Inferior parietal cortex (tissue), 1 donor: Measurements from ENCODE around the gene DHFR2.
"Not testable (repeated sequence)": the region's sequence is repeated elsewhere in the genome, so short reads cannot be mapped to it uniquely, and the experiment has no call there.

Experiments used
- DNase-seq: peaks from one replicate; pipeline ENCODE4 v3.0.0-alpha.2; 2016; ENCODE audit errors: extremely low spot score

The DHFR2 gene

GRCh38 chr3:94065819-94066480 lies 3.2 kb upstream of the DHFR2 start:
- DNase-seq = no peak

DNA sequence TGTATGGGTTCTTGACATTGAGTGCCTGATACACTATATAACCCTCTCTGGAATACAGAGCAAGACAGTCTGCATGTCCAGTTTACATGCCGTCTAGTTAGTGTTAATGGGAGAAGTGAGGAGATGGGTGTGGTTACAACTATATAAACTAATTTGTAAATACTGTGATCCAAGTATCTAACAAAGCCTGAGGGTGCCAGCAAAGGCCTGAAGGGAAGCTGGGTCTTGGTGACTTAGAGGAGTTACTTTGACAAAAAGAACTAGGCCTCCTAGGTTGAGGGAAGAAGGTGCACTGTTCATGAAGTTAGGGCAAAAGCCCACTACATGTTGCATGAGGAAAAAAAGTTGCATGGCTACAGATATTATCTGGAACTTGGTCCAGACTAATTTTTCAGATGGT lies 2.4 kb upstream of the DHFR2 start:
- no peak for DNase-seq

- DNase-seq = no peak
These were observed 1.6 kb upstream of the DHFR2 start for GRCh38 chr3:94064243-94064860.

GRCh38 chr3:94063496-94064119 lies 892 bp upstream of the DHFR2 start:
- no peak for DNase-seq

DNA sequence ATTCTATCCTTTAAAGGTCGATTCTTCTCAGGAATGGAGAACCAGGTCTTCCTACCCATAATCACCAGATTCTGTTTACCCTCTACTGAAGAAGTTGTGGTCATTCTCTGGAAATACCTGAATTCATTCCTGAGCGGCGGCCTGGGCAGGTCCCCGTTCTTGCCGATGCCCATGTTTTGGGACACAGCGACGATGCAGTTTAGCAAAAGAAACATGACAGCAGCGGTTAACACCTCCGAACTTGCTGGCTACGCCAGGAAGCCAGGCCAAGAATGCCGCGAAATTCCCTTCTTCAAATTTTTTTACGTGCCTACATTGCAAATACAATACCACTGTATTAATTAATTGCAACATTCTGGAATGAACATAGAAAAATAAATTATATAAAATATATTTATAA lies 1.4 kb downstream of the DHFR2 start:
- no peak for DNase-seq

DNA sequence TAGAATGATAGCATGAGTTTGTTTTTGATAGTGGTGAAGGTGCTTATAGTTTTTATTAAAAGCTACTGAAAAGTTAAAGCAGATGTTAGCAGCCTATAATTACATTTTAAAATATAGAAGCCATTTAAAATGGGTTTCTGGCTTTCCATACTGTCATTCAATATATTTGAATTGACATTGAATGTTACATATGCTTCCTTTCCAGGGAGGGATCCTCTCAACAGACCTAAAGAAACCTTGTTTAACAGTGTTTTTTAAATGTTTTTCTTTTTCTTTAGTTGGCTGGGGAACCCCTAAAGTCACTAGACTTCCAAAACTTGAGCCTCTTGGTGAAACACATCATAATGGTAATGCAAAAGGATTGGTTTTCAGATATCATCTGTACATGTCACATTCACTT lies 12.2 kb downstream of the DHFR2 start:
- no peak for DNase-seq

DNA sequence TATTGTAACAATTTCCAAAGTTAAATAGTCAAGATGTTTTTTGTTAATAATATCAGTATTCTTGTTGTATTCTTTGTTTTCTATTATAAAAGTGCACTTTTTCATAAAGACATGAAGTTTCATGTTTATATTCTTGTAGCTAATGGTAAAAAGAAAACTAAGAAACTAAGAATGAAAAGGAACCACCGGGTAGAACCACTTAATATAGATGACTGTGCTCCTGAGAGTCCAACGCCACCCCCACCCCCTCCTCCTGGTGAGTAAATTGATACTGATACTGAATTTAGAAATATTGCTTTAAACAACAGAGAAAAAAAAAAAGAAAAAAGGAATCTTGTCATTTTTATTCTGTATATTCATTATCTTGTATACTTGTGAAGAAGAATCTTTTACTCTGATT lies 13.4 kb downstream of the DHFR2 start:
- no peak for DNase-seq

GRCh38 chr3:94046533-94046932 lies 16.2 kb downstream of the DHFR2 start:
- no peak for DNase-seq

GRCh38 chr3:94044100-94044936 lies 18.4 kb downstream of the DHFR2 start:
- not testable (repeated sequence) for DNase-seq

DNA sequence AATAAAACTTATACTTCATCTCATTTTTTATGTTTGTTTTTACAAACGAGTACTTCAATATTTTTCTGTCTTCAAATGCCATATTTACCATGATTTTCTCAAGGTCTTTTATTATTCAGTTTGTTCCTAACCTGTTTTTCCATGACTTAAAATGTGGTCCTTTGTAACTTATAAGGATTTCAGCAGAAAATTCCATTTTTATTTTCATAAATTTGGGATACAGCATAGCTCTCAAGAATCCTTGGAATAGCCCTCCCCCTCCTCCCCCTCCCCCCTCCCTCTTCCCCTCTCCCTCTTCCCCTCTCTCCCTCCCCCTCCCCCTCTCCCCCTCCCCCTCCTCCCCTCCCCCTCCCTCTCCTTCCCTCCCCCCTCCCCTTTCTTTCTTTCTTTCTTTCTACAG lies 19.4 kb downstream of the DHFR2 start:
- DNase-seq = no peak

GRCh38 chr3:94036909-94037507 lies 25.7 kb downstream of the DHFR2 start:
- no peak for DNase-seq

- no peak for DNase-seq
These were observed 34.5 kb downstream of the DHFR2 start, which contains the start of gene STX19 for GRCh38 chr3:94028093-94028837. STX19 (minus strand) TSS chr3:94028597; CDS start chr3:94015269, 13,328 bp downstream.

DNA sequence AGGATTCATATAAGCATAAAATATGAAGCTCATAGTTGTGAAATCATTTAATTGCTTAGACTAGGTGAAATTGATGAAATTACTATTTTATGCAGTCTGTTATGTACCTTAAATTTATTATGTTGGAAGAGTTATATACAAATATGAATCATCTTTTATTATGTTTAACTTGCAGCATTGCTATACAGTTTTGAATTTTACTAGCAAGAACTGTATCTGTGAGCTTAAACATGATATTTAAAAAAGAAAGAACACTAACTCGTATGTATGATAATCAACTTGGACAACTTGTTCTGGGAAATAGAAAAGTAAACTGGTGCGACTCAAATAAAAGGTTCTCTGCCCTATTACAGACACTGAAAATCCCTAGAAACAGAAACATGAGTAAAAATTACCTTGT lies 36.1 kb downstream of the DHFR2 start:
- DNase-seq = no peak

- DNase-seq = no peak
These were observed 38.3 kb downstream of the DHFR2 start for GRCh38 chr3:94024385-94024784.

- no peak for DNase-seq
These were observed 42.4 kb downstream of the DHFR2 start for GRCh38 chr3:94020293-94020692.

DNA sequence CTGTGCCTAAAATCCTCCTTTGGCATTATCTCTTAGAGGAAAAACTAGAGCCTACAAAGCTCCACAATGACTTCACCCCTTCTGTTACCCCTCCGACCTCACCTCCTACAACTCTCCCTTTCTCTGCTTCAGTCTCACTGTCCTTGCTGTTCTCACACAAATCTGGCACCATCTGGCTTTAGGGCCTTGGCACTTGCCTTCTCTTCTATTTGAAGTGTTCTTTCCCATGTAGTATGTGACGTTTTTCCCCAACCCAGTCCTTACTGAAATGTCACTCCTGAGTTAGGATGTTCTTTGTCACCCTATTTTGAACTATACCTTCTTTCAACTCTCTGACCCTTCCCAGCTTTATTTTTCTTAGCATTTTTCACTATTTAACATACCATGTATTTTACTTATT lies 43.1 kb downstream of the DHFR2 start:
- DNase-seq = no peak

DNA sequence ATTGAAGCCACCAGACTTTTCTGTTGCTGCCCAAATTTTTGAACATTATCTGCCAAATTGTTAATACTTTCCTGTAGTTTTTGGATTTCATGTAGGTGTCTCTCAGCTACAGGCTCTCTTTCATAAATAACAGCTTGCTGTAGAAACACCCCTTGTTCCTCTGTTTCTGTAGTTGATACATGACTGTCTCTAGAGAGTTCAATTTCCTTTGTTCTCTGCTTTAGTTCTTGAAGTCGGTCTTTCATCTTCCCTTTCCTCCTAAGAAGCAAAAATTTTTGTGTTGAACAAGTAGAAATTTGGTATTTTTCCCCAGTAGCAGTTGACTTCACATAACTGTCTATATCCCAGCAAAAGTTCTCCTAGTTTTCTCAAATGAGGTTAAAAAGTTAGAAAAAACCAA lies 47.7 kb downstream of the DHFR2 start:
- no peak for DNase-seq

GRCh38 chr3:94012185-94012584 lies 50.5 kb downstream of the DHFR2 start:
- DNase-seq = no peak

- no peak for DNase-seq
These were observed 51.4 kb downstream of the DHFR2 start for GRCh38 chr3:94011233-94011711.

GRCh38 chr3:94009608-94010007 lies 53.1 kb downstream of the DHFR2 start:
- DNase-seq = no peak

GRCh38 chr3:94008253-94008652 lies 54.5 kb downstream of the DHFR2 start:
- DNase-seq = no peak
